Measurements from ENCODE around the gene BBLN.
A peak's percentile ranks its signal among the peaks of the same experiment; 100 is the strongest.
"Not testable (repeated sequence)": the region's sequence is repeated elsewhere in the genome, so short reads cannot be mapped to it uniquely, and the experiment has no call there.

Gene BBLN

GRCh38 chr9:128127990-128128835, 31.9 kb upstream of the BBLN start:
- Histone ChIP-seq H3K9me3 (no peaks in the 10 kb centered on the region), H3K27me3 (peaks cover 0 to 6% of the 10 kb centered on the region in 2 donors), H3K36me3 (peaks cover 0 to 17% (median 15%) of the 10 kb centered on the region in 3 donors), H3K4me1 (peaks cover 0 to 36% (median 27%) of the 10 kb centered on the region in 4 donors), H3K27ac (peak overlapping the region; percentile 89 to 91), H3K4me3 (peak overlapping the region; percentile 74 to 97)
- no peak for TF ChIP-seq CTCF (IDR thresholded peaks at IDR 0.05)
- DNase-seq: peak; percentile 71 to 89
- intact Hi-C loops (cut with DNase I; ENCODE audit: low total_unique reads): no loop called here

- H3K4me3 ChIP-seq: peak overlapping the region; percentile 74 to 97
- no peaks in the 10 kb centered on the region for H3K9me3 ChIP-seq
- peak overlapping the region; percentile 89 to 91 for H3K27ac ChIP-seq
- intact Hi-C loops (cut with DNase I; ENCODE audit: low total_unique reads): no loop called here
- peaks cover 0 to 6% of the 10 kb centered on the region in 2 donors for H3K27me3 ChIP-seq
- peaks cover 0 to 9% (median 7%) of the 10 kb centered on the region in 3 donors for H3K36me3 ChIP-seq
- H3K4me1 ChIP-seq: peaks cover 0 to 36% (median 27%) of the 10 kb centered on the region in 4 donors
- TF ChIP-seq CTCF (IDR thresholded peaks at IDR 0.05): no peak
- no peak for DNase-seq
Measured at GRCh38 chr9:128128836-128129590, 31.1 kb upstream of the BBLN start.

GRCh38 chr9:128129976-128130590, 30.0 kb upstream of the BBLN start:
- H3K36me3 ChIP-seq; H3K9me3 ChIP-seq; H3K27ac ChIP-seq; H3K4me3 ChIP-seq; intact Hi-C loops (cut with DNase I; ENCODE audit: low total_unique reads); H3K27me3 ChIP-seq: not testable (repeated sequence)
- DNase-seq: peak in 1 of 2 donors; percentile 45
- peaks cover 0 to 32% (median 26%) of the 10 kb centered on the region in 4 donors for H3K4me1 ChIP-seq
- peak in 1 of 2 experiments; percentile 44 for TF ChIP-seq CTCF (IDR thresholded peaks at IDR 0.05)

GRCh38 chr9:128130651-128131050, 29.4 kb upstream of the BBLN start:
- H3K4me3 ChIP-seq; H3K36me3 ChIP-seq; H3K27ac ChIP-seq; H3K27me3 ChIP-seq; intact Hi-C loops (cut with DNase I; ENCODE audit: low total_unique reads); DNase-seq; H3K9me3 ChIP-seq: not testable (repeated sequence)
- H3K4me1 ChIP-seq: peaks cover 0 to 30% (median 20%) of the 10 kb centered on the region in 4 donors

- H3K27ac ChIP-seq; H3K27me3 ChIP-seq; intact Hi-C loops (cut with DNase I; ENCODE audit: low total_unique reads); H3K4me3 ChIP-seq; DNase-seq; H3K36me3 ChIP-seq; H3K9me3 ChIP-seq: not testable (repeated sequence)
- H3K4me1 ChIP-seq: peaks cover 0 to 26% (median 14%) of the 10 kb centered on the region in 4 donors
Measured at GRCh38 chr9:128131346-128131745, 28.7 kb upstream of the BBLN start.

GRCh38 chr9:128132139-128132538, 27.9 kb upstream of the BBLN start:
- H3K4me1 ChIP-seq: peaks cover 0 to 19% (median 7%) of the 10 kb centered on the region in 4 donors
- intact Hi-C loops (cut with DNase I; ENCODE audit: low total_unique reads); H3K4me3 ChIP-seq; H3K9me3 ChIP-seq; DNase-seq; H3K36me3 ChIP-seq; H3K27ac ChIP-seq; H3K27me3 ChIP-seq: not testable (repeated sequence)

GRCh38 chr9:128135561-128135960, 24.5 kb upstream of the BBLN start:
- H3K4me1 ChIP-seq; H3K36me3 ChIP-seq; H3K27ac ChIP-seq; H3K9me3 ChIP-seq; intact Hi-C loops (cut with DNase I; ENCODE audit: low total_unique reads); DNase-seq; H3K27me3 ChIP-seq; H3K4me3 ChIP-seq: not testable (repeated sequence)

Measured in tibial artery (tissue), 4 donors.